H9 (cell line): ENCODE measurements around the gene P2RX2. TPM values are rescaled to one million over a fixed set of nuclear protein-coding genes. Genes with fewer than 3 reads are reported as not detected.

ENCODE experiments used
- DNase-seq: peaks from one replicate; pipeline ENCODE4 v3.0.0-alpha.2; 2017
- H2AFZ ChIP-seq: one replicate; pipeline ENCODE4 v1.6.1; 2013; ENCODE audit warnings: mild to moderate bottlenecking, low read length, control low read depth, moderate library complexity
- H2AK5ac ChIP-seq: 2 replicates; pipeline ENCODE4 v1.6.1; 2013; ENCODE audit warnings: low read length, control low read depth, mixed read lengths; ENCODE audit not compliant: insufficient read length
- H2BK120ac ChIP-seq: one replicate; pipeline ENCODE4 v1.6.1; 2013; ENCODE audit warnings: low read depth, mild to moderate bottlenecking, low read length, control low read depth, inconsistent platforms; ENCODE audit not compliant: poor library complexity, severe bottlenecking
- H2BK12ac ChIP-seq: 2 replicates; pipeline ENCODE4 v1.6.1; 2013; ENCODE audit warnings: low read length, control low read depth, mixed read lengths, low read depth; ENCODE audit not compliant: insufficient read length
- H2BK15ac ChIP-seq: 2 replicates; pipeline ENCODE4 v1.6.1; 2013; ENCODE audit warnings: low read depth, low read length, control low read depth
- H2BK20ac ChIP-seq: one replicate; pipeline ENCODE4 v1.6.1; 2013; ENCODE audit warnings: low read depth, mild to moderate bottlenecking, low read length, control low read depth, inconsistent platforms; ENCODE audit not compliant: poor library complexity, severe bottlenecking
- H2BK5ac ChIP-seq: 2 replicates; pipeline ENCODE4 v1.6.1; 2013; ENCODE audit warnings: low read length, control low read depth, mixed read lengths; ENCODE audit not compliant: insufficient read length
- H3K14ac ChIP-seq: 2 replicates; pipeline ENCODE4 v1.6.1; 2013; ENCODE audit warnings: low read length, control low read depth; ENCODE audit not compliant: insufficient read depth
- H3K18ac ChIP-seq: 2 replicates; pipeline ENCODE4 v1.6.1; 2013; ENCODE audit warnings: low read depth, mild to moderate bottlenecking, mixed read lengths, low read length, control low read depth; ENCODE audit not compliant: insufficient read length
- H3K23ac ChIP-seq: 2 replicates; pipeline ENCODE4 v1.6.1; 2013; ENCODE audit warnings: low read length, control low read depth, mixed read lengths, low read depth; ENCODE audit not compliant: insufficient read length
- H3K23me2 ChIP-seq: 2 replicates; pipeline ENCODE4 v1.6.1; 2013; ENCODE audit warnings: low read depth, mild to moderate bottlenecking, mixed read lengths, low read length, control low read depth; ENCODE audit not compliant: insufficient read length, poor library complexity, severe bottlenecking
- H3K27ac ChIP-seq: 2 replicates; pipeline ENCODE4 v1.5.1; 2013; ENCODE audit warnings: low read length, control low read depth, mixed read lengths, low read depth; ENCODE audit not compliant: insufficient read length
- H3K27me3 ChIP-seq: 2 replicates; pipeline ENCODE4 v1.6.1; 2013; ENCODE audit warnings: low read length, control low read depth, inconsistent platforms; ENCODE audit not compliant: insufficient read depth
- H3K4ac ChIP-seq: 2 replicates; pipeline ENCODE4 v1.6.1; 2013; ENCODE audit warnings: low read depth, mild to moderate bottlenecking, control low read depth, inconsistent platforms, low read length, moderate library complexity
- H3K4me1 ChIP-seq: 2 replicates; pipeline ENCODE4 v1.6.1; 2013; ENCODE audit warnings: low read length, control low read depth, inconsistent platforms; ENCODE audit not compliant: insufficient read depth
- H3K4me2 ChIP-seq: 2 replicates; pipeline ENCODE4 v1.6.1; 2013; ENCODE audit warnings: low read length, control low read depth, mixed read lengths; ENCODE audit not compliant: insufficient read length, insufficient read depth
- H3K56ac ChIP-seq: 2 replicates; pipeline ENCODE4 v1.6.1; 2013; ENCODE audit warnings: low read depth, mild to moderate bottlenecking, mixed read lengths, low read length, control low read depth; ENCODE audit not compliant: insufficient read length
- H3K79me1 ChIP-seq: 2 replicates; pipeline ENCODE4 v1.6.1; 2013; ENCODE audit warnings: low read depth, mild to moderate bottlenecking, moderate library complexity, low read length, control low read depth, inconsistent platforms; ENCODE audit not compliant: insufficient read depth, poor library complexity, severe bottlenecking
- H3K79me2 ChIP-seq: 2 replicates; pipeline ENCODE4 v1.6.1; 2013; ENCODE audit warnings: low read length, control low read depth, inconsistent platforms; ENCODE audit not compliant: insufficient read depth
- H3K9ac ChIP-seq: 2 replicates; pipeline ENCODE4 v1.6.1; 2013; ENCODE audit warnings: low read length, control low read depth, mixed read lengths; ENCODE audit not compliant: insufficient read length; ENCODE audit errors: extremely low read depth
- H3K9me3 ChIP-seq: one replicate; pipeline ENCODE4 v1.6.1; 2013; ENCODE audit warnings: low read depth, low read length, inconsistent platforms; ENCODE audit not compliant: control insufficient read depth
- H3T11ph ChIP-seq: one replicate; pipeline ENCODE4 v1.6.1; 2013; ENCODE audit warnings: mild to moderate bottlenecking, low read length, control low read depth, inconsistent platforms
- H4K20me1 ChIP-seq: one replicate; pipeline ENCODE4 v1.6.1; 2013; ENCODE audit not compliant: control insufficient read depth, insufficient read length, insufficient read depth
- H4K5ac ChIP-seq: 2 replicates; pipeline ENCODE4 v1.6.1; 2013; ENCODE audit warnings: low read depth, mild to moderate bottlenecking, mixed read lengths, low read length, control low read depth; ENCODE audit not compliant: insufficient read length
- H4K8ac ChIP-seq: replicated peaks from 2 replicates; pipeline ENCODE4 v1.6.1; 2013; ENCODE audit warnings: low read length, control low read depth, mixed read lengths, low read depth; ENCODE audit not compliant: insufficient read length
- H4K91ac ChIP-seq: 2 replicates; pipeline ENCODE4 v1.6.1; 2013; ENCODE audit warnings: low read depth, mild to moderate bottlenecking, moderate library complexity, mixed read lengths, low read length, control low read depth; ENCODE audit not compliant: insufficient read length
- H3K27ac Mint-ChIP-seq, 3 experiments: 2 replicates in 2 of 3; 3 replicates in 1 of 3; pipeline ENCODE4 v1.8.0; 2020 to 2021; ENCODE audit warnings: mixed read lengths in 3 of 3, mild to moderate bottlenecking in 1 of 3, moderate library complexity in 1 of 3
- H3K27me3 Mint-ChIP-seq: 2 replicates; pipeline ENCODE4 v1.8.0; 2021; ENCODE audit warnings: low read depth, mild to moderate bottlenecking, moderate library complexity, mixed read lengths
- H3K36me3 Mint-ChIP-seq, 3 experiments: 2 replicates in 2 of 3; 3 replicates in 1 of 3; pipeline ENCODE4 v1.8.0; 2020 to 2021; ENCODE audit warnings: low read depth in 3 of 3, mixed read lengths in 3 of 3; ENCODE audit not compliant: insufficient read depth in 1 of 3
- H3K4me1 Mint-ChIP-seq, 2 experiments: 2 replicates each; pipeline ENCODE4 v1.8.0; 2020; ENCODE audit warnings: mixed read lengths in 2 of 2
- H3K4me3 Mint-ChIP-seq, 2 experiments: 2 replicates in 1 of 2; 3 replicates in 1 of 2; pipeline ENCODE4 v1.8.0; 2020 to 2021; ENCODE audit warnings: mild to moderate bottlenecking in 2 of 2, mixed read lengths in 2 of 2, moderate library complexity in 1 of 2
- H3K9me3 Mint-ChIP-seq, 2 experiments: 2 replicates in 1 of 2; 3 replicates in 1 of 2; pipeline ENCODE4 v1.8.0; 2020; ENCODE audit warnings: mild to moderate bottlenecking in 2 of 2, mixed read lengths in 2 of 2, moderate library complexity in 1 of 2
- CTCF ChIP-seq: fragments of 200-600 bp; sonication (generic); conservative IDR thresholded peaks from 3 replicates; pipeline ENCODE4 v1.8.0; 2021; ENCODE audit warnings: antibody characterized with exemption, mild to moderate bottlenecking
- WGBS: extraction: QIAGEN DNeasy Blood & Tissue Kit; methylation state at CpG from one replicate; pipeline ENCODE4 v1.1.7; 2013; ENCODE audit warnings: missing lambda C conversion rate, low lambda C conversion rate, mixed read lengths; ENCODE audit not compliant: insufficient read length; ENCODE audit errors: extremely low coverage; 5-methylcytosine and 5-hydroxymethylcytosine counted together
- total RNA-seq: library from RNA; stranded (reverse); gene quantifications from 2 replicates; pipeline ENCODE4 v1.2.1, GENCODE V29; 2021

P2RX2 gene
- total RNA-seq, 1 experiment from 2014 or later: 1.8 TPM

GRCh38 chr12:132582058-132582420 lies 36.5 kb upstream of the P2RX2 start:
- Histone ChIP-seq H3K27me3 (peaks cover 15% of the 10 kb centered on the region; the same call in 1 of the 2 replicates), H2BK20ac (no peak overlapping the region), H2BK5ac (no peak overlapping the region), H3K56ac (no peak overlapping the region), H3K4me2 (peak overlapping the region; percentile 31), H3K4me1 (no peaks in the 10 kb centered on the region), H3T11ph (no peak overlapping the region), H3K4ac (no peak overlapping the region), H3K23me2 (peaks cover 16% of the 10 kb centered on the region), H3K27ac (no peak overlapping the region), H2AFZ (no peak overlapping the region), H3K9ac (no peak overlapping the region), H3K79me2 (no peaks in the 10 kb centered on the region), H2BK12ac (no peak overlapping the region), H3K9me3 (no peaks in the 10 kb centered on the region), H2BK15ac (no peak overlapping the region), H3K18ac (no peak overlapping the region), H2AK5ac (no peak overlapping the region), H3K79me1 (no peaks in the 10 kb centered on the region), H4K91ac (no peak overlapping the region), H2BK120ac (no peak overlapping the region), H3K14ac (no peak overlapping the region), H4K20me1 (peaks cover 2% of the 10 kb centered on the region), H4K5ac (no peak overlapping the region), H3K23ac (no peak overlapping the region), H4K8ac (no peak overlapping the region)
- Mint-ChIP-seq H3K9me3 (no peaks in the 10 kb centered on the region), H3K36me3 (peaks cover 8 to 26% (median 20%) of the 10 kb centered on the region in 3 experiments; a peak in 6 of 7 replicates), H3K4me1 (peaks cover 4 to 10% of the 10 kb centered on the region in 2 experiments), H3K27ac (no peak overlapping the region), H3K27me3 (peaks cover 77% of the 10 kb centered on the region), H3K4me3 (peak overlapping the region; percentile 40 to 51; a peak in 3 of 5 replicates)
- peak; percentile 72 for DNase-seq
- no peak for TF ChIP-seq CTCF
- WGBS: no CpG with 5 or more reads among the region's 24 CpGs
